T-helper 1 cell treated with Interleukin-12 subunit alpha and Interleukin-12 subunit beta and Interleukin-4 antibody, amounts not matched to agents 30 ng/mL and 1 ng/mL, for 36 hours (primary cell): ENCODE results near the gene CDC34. TPM values are rescaled to one million over a fixed set of nuclear protein-coding genes. Genes with fewer than 3 reads are reported as not detected.

ENCODE experiments used
- intact Hi-C: fragments of 100-400 bp; cut with micrococcal nuclease; formaldehyde crosslinking; loops from one replicate; pipeline ENCODE4 v1.15.1; 2024
- total RNA-seq: library from RNA; stranded (reverse); gene quantifications from 2 replicates; pipeline ENCODE4 v1.2.3, GENCODE V29; 2022

The CDC34 gene
- total RNA-seq, 1 donor from 2014 or later, result 47.9 TPM

- intact Hi-C loops, result no loop called here
Observed at GRCh38 chr19:583198-583967, 51.8 kb downstream of the CDC34 start.

- intact Hi-C loops, result loop anchor here (1.0 kb wide), 1 partner anchor 150 kb away; no protein-coding TSS in a partner anchor
Observed at GRCh38 chr19:583968-584239, 52.3 kb downstream of the CDC34 start.

- intact Hi-C loops, result loop anchor here (1.0 to 5.0 kb wide), 2 partner anchors 78 to 150 kb away; partner anchors contain the start of gene RNF126
Observed at GRCh38 chr19:584240-585001, 52.9 kb downstream of the CDC34 start.

DNA sequence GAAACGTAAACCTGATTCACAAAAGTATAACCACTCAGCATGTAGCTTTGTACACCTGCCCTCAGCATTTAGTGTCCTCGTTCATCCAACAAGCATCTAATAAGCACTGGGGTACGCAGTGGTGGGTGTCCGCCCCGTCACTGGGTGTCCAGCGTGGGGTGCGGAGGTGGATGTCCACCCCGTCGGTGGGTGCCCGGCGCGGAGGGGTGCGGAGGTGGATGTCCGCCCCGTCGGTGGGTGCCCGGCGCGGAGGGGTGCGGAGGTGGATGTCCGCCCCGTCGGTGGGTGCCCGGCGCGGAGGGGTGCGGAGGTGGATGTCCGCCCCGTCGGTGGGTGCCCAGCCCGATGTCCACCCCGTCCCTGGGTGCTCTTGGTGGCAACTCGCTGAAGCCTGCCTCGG lies 53.6 kb downstream of the CDC34 start:
- intact Hi-C loops, result loop anchor here (5.0 kb wide), 1 partner anchor 77 kb away; the partner anchor contains the start of gene RNF126

GRCh38 chr19:585551-586110 lies 54.1 kb downstream of the CDC34 start:
- intact Hi-C loops, result loop anchor here (5.0 kb wide), 1 partner anchor 77 kb away; the partner anchor contains the start of gene RNF126

- intact Hi-C loops, result loop anchor here (5.0 kb wide), 1 partner anchor 74 kb away; the partner anchor contains the start of gene RNF126
Observed at GRCh38 chr19:588093-588740, 56.7 kb downstream of the CDC34 start.

- intact Hi-C loops, result loop anchor here (1.0 to 5.0 kb wide), 2 partner anchors 73 to 91 kb away; partner anchors contain the start of gene RNF126
Observed at GRCh38 chr19:588741-589692, 57.5 kb downstream of the CDC34 start.

- intact Hi-C loops, result loop anchor here (1.0 to 5.0 kb wide), 2 partner anchors 72 to 90 kb away; partner anchors contain the start of gene RNF126
Observed at GRCh38 chr19:589693-590395, 58.3 kb downstream of the CDC34 start, which contains the start of gene HCN2. Gene HCN2 (plus strand): TSS chr19:589881. CDS start chr19:589946, 65 bp downstream.

DNA sequence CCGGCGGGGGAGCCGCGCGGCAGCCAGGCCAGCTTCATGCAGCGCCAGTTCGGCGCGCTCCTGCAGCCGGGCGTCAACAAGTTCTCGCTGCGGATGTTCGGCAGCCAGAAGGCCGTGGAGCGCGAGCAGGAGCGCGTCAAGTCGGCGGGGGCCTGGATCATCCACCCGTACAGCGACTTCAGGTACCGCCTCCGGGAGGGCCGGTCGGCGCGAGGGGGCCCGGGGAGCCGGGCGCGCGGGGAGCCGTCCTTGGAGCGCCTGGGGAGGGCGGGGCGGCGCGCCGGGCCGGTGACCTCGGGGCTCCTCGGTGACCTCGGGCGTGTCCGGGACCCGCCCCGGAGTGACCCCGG lies 58.8 kb downstream of the CDC34 start:
- intact Hi-C loops, result no loop called here

GRCh38 chr19:590750-591098 lies 59.2 kb downstream of the CDC34 start:
- intact Hi-C loops, result no loop called here

- intact Hi-C loops, result no loop called here
Observed at GRCh38 chr19:591099-591958, 59.8 kb downstream of the CDC34 start.

Other genes with a start within 250 kb of the CDC34 start
- 0.25 and 0.34 TPM in 2 replicates for gene PLPP2, start 240.4 kb upstream of the CDC34 start, total RNA-seq
- gene MIER2, start 187.0 kb upstream of the CDC34 start, total RNA-seq, result 25.4 and 28.3 TPM in 2 replicates
- gene C2CD4C, start 122.6 kb upstream of the CDC34 start, total RNA-seq, result 0.12 TPM in 1 of 2 replicates, not detected in the other
- gene SHC2, start 70.7 kb upstream of the CDC34 start, total RNA-seq, result not detected in 2 replicates
- 0.22 and 0.51 TPM in 2 replicates for gene MADCAM1, start 35.3 kb upstream of the CDC34 start, total RNA-seq
- 22.0 and 23.6 TPM in 2 replicates for gene TPGS1, start 24.3 kb upstream of the CDC34 start, total RNA-seq
- 84.1 and 86.2 TPM in 2 replicates for gene GZMM, start 12.3 kb downstream of the CDC34 start, total RNA-seq
- gene BSG, start 40.8 kb downstream of the CDC34 start, total RNA-seq, result 257 and 261 TPM in 2 replicates
- 2.3 and 2.5 TPM in 2 replicates for gene HCN2, start 58.1 kb downstream of the CDC34 start, total RNA-seq
- 62.7 and 63.4 TPM in 2 replicates for gene POLRMT, start 101.8 kb downstream of the CDC34 start, total RNA-seq
- 0.15 TPM in 1 of 2 replicates, not detected in the other for gene FGF22, start 108.1 kb downstream of the CDC34 start, total RNA-seq
- 80.2 and 85.2 TPM in 2 replicates for gene RNF126, start 131.5 kb downstream of the CDC34 start, total RNA-seq
- 1.6 TPM in 2 replicates for gene FSTL3, start 144.6 kb downstream of the CDC34 start, total RNA-seq
- gene PRSS57, start 163.7 kb downstream of the CDC34 start, total RNA-seq, result not detected in 2 replicates
- not detected in 2 replicates for gene PALM, start 177.2 kb downstream of the CDC34 start, total RNA-seq
- gene MISP, start 219.4 kb downstream of the CDC34 start, total RNA-seq, result not detected in 2 replicates